HG03039 (cell line): Measurements from ENCODE around the gene PIGR.

Source experiments
- ATAC-seq: cut with Tn5 transposase; IDR thresholded peaks from one replicate; pipeline ENCODE4 v1.9.1; 2021; ENCODE audit warnings: mild to moderate bottlenecking, moderate library complexity; ENCODE audit not compliant: unreplicated experiment

The PIGR gene, protein sequence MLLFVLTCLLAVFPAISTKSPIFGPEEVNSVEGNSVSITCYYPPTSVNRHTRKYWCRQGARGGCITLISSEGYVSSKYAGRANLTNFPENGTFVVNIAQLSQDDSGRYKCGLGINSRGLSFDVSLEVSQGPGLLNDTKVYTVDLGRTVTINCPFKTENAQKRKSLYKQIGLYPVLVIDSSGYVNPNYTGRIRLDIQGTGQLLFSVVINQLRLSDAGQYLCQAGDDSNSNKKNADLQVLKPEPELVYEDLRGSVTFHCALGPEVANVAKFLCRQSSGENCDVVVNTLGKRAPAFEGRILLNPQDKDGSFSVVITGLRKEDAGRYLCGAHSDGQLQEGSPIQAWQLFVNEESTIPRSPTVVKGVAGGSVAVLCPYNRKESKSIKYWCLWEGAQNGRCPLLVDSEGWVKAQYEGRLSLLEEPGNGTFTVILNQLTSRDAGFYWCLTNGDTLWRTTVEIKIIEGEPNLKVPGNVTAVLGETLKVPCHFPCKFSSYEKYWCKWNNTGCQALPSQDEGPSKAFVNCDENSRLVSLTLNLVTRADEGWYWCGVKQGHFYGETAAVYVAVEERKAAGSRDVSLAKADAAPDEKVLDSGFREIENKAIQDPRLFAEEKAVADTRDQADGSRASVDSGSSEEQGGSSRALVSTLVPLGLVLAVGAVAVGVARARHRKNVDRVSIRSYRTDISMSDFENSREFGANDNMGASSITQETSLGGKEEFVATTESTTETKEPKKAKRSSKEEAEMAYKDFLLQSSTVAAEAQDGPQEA

DNA sequence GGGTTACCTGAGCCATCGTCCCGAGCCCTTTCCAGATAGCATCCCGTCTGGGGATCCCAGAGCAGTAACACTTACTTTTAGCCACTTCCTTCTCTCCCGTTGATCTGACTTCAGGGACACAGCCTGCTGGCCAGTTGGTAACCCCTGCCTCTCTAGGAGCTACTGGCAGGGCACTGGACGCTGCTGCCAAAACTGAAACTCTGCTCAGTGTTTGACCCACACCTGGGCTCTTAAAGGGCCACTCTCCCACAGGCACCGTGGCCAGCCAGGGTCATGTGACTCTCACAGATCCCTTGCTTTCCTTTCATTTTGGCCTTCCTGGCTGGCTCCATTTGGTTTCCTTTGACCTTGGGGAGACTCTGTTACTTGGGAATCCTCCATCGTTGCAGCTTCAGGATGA lies at the start of gene PIGR:
TSS of gene PIGR (minus strand) at position 206 of the 400 bp plus-strand sequence. CDS start 5,935 bp downstream, outside the sequence.
- ATAC-seq, result no peak

DNA sequence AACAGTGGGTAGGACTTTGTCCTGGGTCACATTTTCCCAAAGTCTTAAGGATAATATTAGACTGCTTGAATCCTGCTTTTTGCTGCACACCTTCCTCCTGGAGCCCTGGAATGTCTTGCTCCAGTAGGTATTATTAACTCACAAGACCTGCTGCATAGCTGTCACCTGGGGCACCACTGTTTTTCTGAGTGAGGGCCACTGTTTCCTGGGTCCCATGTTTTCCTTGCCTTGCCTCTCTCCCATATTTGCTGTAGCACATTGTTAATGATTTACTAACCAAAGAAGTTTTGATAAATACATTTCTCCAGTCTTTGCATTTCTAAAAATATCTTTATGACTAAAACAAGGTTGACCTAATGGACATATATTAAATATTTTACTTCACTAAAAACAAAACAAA lies 46.5 kb upstream of the PIGR start:
- no peak for ATAC-seq

DNA sequence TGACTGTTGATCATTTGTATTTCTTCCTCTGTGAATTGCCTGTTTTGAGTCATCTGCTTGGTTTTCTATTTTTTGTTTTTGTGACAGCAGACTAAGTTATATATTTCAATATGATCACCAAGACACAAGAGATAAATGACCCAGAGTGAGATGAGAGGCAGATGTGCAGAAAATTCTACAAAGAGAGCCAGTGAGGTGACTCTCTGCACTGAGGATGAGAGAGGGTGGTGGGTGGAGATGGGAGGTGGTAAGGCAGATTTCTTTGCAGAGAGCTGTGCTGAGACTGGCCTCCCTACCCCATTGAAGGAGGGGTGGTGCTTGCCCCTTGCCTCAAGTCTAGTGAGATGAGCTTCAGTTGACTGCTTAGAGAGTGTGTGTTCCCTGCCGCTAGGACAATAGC lies 41.6 kb upstream of the PIGR start:
- no peak for ATAC-seq

DNA sequence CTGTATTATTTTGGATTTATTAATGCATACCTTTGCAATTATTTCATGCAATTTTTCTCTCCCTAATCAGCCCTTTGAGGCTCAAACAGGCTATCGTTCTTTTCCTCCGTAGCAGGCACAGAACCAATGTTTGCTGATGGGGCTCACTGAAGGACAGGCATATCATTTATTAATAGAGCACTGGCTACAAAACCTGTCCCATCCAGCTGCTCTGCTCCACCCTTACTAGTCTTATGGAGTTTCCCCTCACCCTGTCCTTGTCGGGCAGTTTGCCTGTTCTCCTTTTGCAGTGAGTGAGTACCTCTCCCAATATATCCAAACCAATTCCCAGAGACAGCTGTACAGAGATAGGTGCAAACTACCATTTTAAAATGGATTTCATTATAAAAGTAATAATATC lies 40.6 kb upstream of the PIGR start:
- no peak for ATAC-seq

DNA sequence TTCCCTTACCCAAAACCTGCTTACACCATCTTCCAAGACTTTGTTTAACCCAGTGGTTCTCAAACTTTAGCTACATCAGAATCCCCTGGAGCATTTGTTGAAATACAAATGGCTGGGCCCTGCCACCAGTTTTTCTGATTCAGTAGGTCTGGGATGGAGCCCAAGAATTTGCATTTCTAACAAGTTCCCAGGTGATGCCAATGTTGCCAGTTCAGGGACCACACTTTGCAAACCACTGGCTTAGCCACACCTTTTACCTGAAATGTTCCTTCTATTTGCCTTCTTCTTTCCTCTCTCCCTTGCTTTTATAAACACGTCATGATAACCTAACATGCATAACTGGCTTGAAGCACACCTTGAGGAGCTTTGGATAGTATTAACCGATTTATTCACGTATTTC lies 40.1 kb upstream of the PIGR start:
- ATAC-seq, result no peak

DNA sequence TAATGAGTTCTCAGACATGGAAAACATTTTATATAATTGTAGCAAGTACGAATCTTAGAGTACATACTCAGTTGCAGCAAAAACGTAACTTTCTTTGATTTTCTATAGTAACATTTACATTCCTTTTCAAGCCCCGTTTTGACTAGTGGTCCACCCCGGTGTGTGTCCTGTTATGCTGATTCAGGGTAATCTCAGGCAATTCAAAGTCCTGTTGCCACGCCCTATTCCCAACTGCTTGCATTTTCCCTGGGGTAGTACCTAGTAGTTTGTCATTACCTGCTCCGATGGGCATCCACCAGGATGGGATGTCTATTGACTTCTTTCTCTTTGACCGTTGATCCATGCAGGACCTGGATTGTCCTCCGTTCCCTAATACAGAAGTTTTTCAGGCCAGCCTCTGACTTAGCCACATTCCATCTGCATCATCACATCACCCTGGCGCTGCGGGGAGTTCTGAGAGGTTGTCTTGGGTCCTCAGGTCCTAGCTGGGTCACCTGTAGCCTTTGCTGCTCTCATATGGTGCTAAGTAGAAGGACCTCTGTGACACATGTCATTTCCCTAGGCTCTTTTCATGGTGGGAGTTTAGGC lies 39.0 kb upstream of the PIGR start:
- ATAC-seq, result no peak

DNA sequence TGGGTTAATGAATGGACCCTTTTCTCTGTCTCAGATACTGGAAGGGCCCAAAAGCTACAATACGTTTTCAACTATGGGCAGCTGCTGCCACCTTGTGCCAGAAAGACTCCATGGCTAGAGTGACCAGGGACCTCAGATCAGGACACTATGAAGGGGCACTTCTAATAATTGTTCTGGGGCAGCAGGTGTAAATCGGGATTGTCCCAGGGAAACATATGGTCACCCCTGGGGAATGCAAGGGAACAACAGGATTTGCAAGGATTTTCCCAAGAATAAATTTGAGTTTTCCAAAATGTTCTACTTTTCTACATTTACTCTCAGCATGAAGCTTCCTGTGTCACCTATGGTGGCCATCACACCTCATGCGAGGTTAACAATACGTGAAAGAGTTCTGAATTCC lies 36.0 kb upstream of the PIGR start:
- peak; percentile 54 for ATAC-seq

DNA sequence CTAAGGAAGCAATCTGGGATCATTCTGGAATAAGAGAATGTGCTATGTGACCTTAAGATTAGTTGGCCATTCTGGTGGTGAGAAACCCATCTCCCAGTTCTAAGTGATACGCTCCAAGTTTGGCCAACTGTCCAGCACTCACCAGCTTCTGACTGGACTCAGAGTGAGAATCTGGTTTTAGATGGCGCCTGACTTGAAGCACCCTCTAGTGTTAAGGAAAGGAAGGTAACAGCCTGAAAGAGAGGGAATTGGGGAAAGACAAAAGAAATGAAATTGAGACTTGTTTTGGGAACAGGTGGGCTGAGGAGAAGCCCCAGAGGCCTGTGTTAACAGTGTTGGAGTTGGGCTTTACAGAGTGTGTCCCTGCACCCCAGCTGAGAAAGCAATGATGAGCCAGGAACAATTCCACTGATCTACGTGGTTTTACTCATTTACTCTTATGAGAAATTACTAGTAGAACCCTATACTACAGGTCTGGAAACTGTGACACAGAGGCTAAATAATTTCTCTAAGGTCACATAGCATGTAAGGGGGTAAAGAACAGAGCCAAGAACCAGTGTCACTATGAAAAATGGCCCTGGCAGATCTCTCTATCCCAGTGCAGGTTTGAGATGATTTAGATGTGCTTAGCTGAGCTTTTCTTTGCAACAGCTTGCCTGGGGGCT lies 33.2 kb upstream of the PIGR start:
- ATAC-seq, result no peak

DNA sequence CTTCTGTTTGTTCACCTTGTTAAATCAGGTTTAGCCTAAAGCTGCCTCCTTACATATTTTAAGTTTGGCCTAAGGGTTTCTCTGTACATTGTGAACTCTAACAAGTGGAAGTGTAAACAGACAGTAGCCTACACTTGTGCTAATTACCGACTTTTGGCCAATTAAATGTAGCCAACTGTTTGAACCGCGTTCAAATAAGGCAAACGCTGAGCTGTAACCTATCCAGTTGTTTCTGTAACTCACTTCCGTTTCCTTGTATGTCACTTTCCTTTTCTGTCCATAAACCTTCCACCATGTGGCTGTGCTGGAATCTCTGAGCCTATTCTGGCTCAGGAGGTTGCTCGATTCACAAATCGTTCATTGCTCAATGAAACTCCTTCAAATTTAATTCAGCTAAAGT lies 32.0 kb upstream of the PIGR start:
- ATAC-seq, result no peak

DNA sequence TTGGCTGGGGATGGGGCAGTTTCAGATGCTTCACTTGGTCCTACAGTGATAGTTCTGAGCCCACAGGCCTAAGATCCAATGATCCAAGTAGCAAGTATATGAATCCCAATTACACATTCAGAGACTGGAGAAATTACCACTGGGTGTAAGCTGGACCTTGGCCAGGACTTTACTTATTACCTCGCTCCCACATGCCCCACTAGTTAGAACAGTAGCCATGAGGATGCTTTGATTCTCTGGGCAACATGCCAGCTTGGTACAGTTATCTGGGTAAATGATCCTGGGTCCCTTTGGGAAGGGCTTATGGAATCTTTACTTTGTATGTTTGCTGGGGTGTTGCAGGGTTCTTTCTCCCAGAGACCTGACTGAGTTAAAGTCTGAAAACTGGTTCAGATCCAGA lies 29.0 kb upstream of the PIGR start:
- ATAC-seq, result no peak

DNA sequence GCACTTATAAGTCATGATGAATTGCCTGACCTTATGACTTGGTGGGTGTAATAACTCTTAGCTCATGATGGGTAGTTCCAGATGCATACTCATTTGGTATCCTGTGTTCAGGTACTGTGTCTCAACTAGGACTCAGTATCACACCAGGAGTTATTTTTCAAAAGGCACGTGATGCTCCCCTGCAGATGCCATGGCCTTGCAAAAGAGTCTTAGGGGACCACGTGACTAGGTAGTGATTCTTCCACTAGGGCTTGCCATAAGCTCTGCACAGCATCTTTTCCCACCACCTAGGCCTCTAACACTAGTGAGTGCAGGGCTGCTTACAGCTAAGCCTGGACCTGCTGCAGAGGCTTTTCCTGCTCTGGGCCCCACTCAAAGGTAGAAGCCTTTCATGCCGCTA lies 27.9 kb upstream of the PIGR start:
- ATAC-seq, result no peak

DNA sequence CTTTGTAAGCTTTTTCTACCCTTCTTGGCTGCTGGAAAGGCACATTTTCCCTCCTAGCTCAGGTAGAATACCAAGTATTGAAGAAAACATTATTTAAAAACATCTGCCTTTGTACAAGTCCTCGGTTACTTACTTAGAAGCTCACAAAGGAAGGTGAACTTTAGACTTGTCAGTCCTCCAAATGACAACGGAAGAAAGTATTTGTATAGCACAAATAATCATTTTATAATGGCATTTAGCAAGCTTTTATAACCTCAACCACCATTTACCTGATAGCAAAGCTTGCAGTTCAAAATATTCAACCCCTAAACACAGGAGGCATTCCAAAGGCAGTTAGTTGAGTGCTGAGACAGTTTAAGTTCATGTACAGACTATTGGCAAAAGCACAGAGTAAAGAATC lies 26.5 kb upstream of the PIGR start:
- no peak for ATAC-seq

DNA sequence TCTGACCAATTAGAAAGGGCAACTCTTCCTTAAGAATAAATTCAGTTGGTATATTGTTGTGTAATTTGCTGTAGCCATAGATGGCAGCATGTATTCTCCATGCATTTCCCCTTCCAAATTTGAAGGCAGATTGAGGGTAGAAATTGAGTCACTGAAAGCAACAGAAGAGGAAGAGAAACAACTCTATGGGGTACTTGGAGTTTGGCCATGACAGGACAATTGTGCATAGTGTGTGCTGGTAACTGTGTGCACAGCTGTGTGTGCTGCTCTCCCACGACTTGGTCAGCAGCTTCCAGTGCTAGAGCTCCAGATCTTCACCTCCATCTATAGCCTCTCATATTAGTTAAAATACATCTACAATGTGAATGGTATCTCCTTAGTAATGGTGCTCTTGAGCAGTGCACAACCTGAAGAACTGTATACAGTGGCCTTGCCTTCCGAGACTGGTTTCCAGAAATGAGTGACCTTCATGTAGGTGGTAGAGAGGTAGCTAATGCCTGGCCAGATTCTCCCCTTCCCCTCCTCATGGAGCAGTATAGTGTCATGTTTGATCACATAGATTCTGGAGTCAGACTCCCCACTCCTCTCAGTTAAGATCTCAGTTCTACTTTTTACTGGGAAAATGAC lies 24.9 kb upstream of the PIGR start:
- peak; percentile 63 for ATAC-seq

DNA sequence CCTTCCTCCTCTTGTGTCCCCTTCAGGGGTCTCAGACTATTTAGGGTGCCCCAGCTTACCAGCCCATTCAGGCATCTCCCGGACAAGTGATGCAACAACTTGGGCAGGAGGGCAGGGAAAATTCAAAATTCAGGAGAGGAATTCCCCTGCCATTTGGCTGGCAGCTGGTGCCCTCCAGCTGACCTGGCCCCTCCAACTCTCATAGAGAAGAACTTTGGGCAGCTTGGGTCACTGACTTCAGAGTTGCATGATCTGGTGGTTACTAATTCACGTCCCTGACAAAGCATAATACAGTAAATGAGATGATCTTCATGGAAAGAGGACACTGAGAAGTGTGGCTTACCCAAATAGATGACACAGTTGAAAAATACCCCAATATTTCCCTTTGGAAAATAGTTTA lies 24.2 kb upstream of the PIGR start, which contains the start of gene FCAMR:
TSS of gene FCAMR (minus strand) at position 15 of the 400 bp plus-strand sequence. CDS start 335 bp downstream, outside the sequence.
- no peak for ATAC-seq

DNA sequence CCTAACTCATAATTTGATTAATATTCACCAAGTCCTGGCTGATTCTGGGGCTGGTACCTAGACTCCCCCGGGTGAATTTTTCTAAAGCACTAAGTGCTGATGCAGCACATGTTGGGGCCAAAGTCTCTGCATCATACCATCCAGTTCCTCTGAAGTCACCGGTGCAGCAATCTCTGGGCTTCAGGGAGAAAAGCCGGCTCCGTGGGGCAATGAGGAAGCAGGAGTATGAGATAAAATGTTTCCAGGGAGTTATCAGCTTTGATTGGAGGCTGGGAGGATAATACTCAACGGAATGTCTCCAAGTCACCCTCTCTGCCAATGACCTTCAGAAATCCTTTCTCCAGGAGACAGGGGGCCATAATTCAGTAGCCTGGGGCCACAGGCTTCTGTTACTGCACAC lies 22.8 kb upstream of the PIGR start:
- no peak for ATAC-seq

DNA sequence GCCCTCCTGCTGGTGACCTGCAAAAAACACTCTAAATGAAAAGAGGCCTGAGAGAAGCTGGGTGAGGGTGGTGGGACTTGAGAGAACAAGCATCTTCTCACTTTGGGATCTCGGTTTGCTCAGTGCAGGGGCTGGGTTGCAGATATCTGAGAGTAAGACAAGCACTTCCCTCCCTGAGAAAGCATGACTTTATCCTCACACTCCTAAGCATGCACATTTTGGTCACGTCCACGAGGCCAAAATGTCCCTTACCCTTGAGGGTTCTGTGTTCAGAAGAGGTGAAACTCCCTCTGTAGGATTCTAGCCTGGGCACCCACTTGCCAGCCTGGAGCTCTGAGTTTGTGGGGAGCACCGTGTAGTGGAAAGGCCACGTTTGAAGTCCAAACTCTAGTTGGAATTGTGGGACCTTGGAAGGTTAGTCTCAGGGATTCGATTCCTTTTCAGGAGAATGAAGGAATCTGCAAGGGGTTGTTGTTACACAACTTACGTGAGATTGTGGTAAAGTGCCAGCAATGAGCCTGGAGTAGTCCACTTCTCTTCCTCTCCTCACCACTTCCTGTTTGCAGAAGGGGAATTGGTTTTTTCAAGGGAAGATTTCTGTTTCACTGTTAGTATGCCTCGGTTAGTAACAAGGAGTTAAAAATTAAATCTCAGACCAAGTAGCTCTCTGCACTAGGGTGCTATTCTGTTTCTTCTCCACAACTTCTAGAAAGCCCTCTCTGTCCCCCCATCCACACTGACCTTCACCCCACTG lies 21.0 kb upstream of the PIGR start:
- no peak for ATAC-seq

DNA sequence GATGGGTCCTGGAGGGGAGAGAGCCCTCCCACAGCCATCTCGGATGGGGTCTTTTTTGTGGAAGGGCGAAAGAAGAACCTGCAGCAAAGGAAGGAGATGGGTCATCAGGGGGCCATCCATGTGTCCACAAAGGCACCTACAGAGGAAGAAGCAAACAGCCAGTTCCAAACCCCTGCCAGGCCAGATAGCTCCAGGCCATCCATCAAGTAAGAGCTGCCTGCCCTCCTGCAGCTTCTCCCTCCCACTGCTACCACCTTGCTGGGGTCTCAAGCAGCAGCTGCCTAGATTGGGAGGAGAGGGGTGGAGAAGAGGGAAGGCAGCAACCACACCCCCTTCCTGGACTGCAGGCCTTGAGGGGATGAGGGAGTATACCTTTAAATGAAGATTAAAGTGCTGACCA lies 19.5 kb upstream of the PIGR start:
- ATAC-seq, result no peak

DNA sequence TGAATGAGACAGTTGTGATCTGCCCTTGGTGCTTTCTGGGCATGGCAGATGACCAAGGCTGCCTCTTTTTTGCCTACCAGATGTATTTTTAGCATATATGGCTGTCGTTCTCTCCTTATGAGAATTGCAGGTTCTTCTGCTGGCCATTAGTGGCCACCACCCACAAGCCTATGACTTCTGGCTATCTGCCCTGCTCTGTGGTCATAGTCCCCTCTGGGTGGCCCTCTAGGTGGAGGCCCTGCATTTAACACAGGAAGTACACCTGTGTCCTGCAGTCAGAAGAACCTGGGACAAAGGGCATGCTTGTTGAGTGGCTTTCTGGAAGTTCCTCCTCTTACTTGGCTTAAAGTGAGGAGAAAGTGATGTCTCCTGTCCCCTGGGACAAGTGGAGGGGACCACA lies 17.5 kb upstream of the PIGR start:
- ATAC-seq, result no peak

DNA sequence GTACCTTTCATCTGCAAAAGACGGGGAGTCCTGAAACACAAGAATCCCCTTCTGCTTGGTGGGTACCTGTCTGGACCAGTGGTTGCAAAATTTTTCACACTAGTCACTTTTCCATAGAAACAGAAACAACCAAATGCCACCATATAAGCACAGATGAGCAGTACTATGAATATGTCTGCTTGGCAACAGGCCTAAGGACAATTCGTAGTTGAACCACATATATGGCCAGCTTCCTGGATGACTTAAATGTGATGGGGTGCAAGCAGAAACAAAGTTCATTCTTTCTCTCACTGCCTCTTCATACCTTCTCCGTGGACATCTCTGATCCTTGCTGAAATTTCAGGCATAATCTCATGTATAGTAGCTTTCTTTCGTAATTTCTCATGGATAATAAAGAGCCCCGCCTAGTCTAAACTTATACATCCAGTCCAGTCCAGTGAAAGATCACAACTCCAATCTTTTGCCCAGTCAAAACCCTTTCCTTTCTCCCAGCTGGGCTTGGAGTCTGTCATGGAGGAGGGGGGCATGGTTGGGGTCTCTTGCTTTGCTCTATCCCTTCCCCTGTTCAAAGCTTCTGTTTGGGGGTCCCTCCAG lies 16.9 kb upstream of the PIGR start:
- ATAC-seq, result no peak

DNA sequence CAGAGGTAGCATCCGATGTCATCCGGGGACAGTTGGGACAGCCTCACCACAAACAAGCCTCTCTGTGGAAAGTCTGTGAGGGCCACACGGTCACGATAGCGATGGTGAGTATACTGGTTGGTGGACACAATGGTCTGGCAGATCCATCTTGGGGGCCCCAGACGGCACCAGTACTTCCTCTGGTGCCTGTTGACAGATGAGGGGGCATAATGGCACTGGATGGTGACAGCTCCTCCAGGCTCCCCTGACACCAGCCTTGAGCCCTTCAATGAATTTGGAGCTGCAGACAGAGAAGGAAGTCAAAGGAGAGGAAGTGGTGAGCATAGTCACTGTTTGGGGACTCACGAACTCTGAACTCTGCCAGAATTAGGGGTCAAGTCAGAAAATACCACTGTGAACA lies 16.0 kb upstream of the PIGR start:
- ATAC-seq, result no peak
